CD4-positive, alpha-beta T cell treated with Interleukin-17A for 4 hours (primary cell): ENCODE measurements around the gene CHCHD1.
"Not testable (repeated sequence)": the region's sequence is repeated elsewhere in the genome, so short reads cannot be mapped to it uniquely, and the experiment has no call there.

Experiments used
- DNase-seq: peaks from one replicate; pipeline ENCODE4 v3.0.0-alpha.2; 2020; ENCODE audit warnings: mixed read lengths

CHCHD1 gene

DNA sequence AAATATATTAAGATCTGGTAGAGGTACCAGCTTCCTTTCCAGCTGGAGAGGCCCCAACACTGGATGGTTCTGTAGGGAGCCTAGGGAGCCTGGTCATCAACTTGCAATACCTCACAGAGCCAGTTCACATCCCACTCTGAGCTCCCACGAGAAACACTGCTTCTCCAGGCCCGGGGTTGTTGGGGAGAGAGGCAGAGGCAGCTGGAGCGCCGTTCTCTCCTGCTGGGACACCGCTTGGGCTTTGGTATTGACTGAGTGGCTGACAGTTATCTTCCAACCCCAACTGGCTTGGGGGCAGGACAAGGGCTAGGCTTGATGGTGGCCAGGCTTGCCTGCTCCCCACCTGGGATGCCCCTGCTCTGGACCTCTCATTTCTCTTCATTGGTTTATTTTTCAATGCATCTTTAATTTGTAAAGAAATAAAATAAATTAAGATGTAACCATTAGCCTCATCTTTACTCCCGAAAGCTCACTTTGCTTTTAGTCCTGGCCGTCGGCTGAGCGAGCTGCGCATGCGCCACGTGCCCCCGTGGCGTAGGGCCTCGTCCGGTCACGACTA lies 10.0 kb upstream of the CHCHD1 start:
- DNase-seq: peak; percentile 88

- peak; percentile 86 for DNase-seq
These were observed 9.3 kb upstream of the CHCHD1 start for GRCh38 chr10:73772281-73773151.

GRCh38 chr10:73773152-73773879 lies 8.5 kb upstream of the CHCHD1 start:
- peak; percentile 36 for DNase-seq

GRCh38 chr10:73774637-73775036 lies 7.2 kb upstream of the CHCHD1 start:
- DNase-seq: no peak

DNA sequence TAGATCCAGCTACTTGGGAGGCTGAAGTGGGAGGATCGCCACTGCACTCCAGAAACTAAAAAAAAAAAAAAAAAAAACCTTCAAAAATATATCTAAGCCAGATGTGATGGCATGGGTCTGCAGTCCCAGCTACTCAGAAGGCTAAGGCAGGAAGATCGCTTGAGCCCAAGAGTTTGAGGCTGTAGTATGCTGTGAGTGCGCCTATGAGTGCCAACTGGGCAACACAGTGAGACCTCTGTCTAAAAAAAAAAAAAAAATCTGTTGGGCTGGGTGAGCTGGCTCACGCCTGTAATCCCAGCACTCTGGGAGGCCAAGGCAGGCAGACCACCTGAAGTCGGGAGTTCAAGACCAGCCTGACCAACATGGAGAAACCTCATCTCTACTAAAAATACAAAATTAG lies 2.8 kb upstream of the CHCHD1 start:
- no peak for DNase-seq

- no peak for DNase-seq
These were observed 2.2 kb upstream of the CHCHD1 start for GRCh38 chr10:73779539-73780197.

DNA sequence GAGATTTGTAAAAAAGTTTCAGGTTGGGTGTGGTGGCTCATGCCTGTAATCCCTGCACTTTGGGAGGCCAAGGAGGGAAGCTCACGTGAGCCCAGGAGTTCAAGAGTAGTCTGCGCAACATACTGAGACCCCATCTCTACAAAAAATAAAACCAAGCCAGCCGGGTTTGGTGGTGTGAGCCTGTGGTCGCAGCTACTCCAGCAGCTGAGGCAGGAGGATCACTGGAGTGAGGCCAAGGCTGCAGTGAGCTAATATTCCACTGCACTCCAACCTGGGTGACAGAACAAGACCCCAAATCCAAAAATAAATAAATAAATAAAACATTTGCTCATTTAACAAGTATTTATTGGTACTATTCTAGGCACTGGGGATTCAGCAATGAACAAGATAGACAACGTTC lies 1.5 kb upstream of the CHCHD1 start:
- no peak for DNase-seq

- DNase-seq: no peak
These were observed 882 bp upstream of the CHCHD1 start for GRCh38 chr10:73780966-73781365.

- no peak for DNase-seq
These were observed 335 bp upstream of the CHCHD1 start for GRCh38 chr10:73781548-73781878.

GRCh38 chr10:73782749-73783085 lies 869 bp downstream of the CHCHD1 start:
- no peak for DNase-seq

GRCh38 chr10:73785211-73785720 lies 3.4 kb downstream of the CHCHD1 start, which contains the start of gene ZSWIM8:
Gene ZSWIM8 (plus strand): TSS chr10:73785606. CDS start chr10:73785879, 273 bp downstream.
- DNase-seq: peak; percentile 85

DNA sequence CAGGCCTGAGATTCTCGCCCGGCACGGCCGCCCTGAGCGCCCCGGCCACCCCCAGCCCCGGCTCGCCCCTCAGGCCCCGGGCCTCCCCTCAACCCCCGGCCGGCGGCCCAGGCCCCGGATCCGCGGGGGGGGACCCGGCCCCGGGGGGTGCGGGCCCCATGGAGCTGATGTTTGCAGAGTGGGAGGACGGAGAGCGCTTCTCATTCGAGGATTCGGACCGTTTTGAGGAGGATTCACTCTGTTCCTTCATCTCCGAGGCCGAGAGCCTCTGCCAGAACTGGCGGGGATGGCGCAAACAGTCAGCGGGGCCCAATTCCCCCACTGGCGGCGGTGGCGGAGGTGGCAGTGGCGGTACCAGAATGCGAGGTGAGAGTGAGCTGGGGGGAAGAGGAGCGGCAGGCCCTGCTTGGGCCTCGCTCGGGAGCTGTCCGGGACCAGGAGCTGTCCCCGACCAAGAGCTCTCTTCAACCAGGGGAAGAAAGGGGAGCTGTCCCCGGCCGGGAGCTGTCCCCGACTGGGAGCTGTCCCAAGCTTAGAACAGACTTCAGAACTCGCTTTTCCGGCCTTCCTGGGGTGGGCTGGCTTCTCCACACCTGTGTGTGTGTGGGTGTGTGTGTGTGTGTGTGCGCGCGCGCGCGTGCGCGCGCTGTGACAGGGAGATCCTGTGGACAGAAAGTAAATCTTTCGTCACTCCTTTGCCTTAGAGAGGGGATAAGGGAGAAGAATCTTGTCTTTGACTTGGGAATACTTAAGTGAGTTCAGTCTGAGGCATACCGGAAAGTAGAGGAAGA lies 4.1 kb downstream of the CHCHD1 start:
- DNase-seq: peak; percentile 51

DNA sequence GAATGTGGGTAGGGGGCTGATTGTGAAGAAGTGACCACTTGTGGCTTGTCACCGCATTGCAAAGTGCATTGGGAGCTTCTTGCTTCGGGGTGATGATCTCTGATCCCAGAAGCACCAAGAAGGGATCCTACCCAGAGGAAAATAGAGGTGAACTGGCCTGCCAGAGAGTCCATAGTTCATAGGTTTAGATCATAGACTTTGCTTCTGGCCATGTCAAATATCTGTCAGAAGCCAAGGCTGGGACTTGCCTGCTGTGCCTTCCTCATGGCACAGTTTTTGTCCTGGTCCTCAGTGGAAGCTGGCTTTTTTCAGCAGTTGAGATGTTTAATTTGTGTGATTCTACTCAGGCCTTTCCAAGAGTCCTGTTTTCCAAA lies 4.7 kb downstream of the CHCHD1 start:
- DNase-seq: no peak

DNA sequence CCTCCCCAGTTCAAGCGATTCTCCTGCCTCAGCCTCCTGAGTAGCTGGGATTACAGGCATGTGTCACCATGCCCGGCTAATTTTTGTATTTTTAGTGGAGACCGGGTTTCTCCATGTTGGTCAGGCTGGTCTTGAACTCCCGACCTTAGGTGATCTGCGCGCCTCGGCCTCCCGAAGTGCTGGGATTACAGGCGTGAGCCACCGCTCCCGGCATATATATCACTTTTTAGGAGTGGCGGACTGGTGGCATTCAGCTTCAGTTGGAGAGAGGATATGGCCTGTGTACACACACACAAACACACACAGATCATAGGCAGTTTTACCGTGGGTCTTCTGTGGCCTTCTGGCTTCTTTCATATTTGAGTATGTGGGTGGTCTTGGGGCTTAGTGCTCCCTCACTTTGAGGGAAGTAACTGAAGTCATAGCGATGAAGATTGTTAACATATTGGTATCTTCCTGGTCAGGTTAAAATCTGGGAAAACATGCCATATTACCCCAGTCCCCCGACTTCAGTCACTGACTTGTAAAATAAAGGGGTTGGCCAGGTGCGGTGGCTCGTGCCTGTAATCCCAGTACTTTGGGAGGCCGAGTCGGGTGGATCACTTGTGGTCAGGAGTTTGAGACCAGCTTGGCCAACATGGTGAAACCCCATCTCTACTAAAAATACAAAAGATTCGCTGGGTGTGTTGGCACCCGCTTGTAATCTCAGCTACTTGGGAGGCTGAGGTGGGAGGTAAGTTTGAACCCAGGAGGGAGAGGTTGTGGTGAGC lies 5.4 kb downstream of the CHCHD1 start:
- DNase-seq: not testable (repeated sequence)

GRCh38 chr10:73788864-73789658 lies 7.2 kb downstream of the CHCHD1 start:
- no peak for DNase-seq

DNA sequence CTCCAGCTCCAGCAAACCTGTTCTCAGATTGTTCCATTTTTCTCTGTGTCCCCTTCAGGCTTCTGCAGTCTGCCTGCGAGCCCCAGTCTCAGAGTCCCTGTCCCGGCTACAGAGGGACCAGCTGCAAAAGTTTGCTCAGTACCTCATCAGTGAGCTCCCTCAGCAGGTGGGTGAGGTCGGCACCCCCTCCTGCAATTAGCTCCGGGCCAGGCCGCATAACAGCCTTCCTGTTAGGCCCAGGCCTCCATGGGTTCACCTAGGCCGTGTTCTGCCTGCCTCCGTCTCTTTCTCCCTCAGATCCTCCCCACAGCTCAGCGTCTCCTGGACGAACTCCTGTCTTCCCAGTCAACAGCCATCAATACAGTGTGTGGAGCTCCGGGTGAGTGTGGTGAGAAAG lies 7.8 kb downstream of the CHCHD1 start:
- DNase-seq: no peak

DNA sequence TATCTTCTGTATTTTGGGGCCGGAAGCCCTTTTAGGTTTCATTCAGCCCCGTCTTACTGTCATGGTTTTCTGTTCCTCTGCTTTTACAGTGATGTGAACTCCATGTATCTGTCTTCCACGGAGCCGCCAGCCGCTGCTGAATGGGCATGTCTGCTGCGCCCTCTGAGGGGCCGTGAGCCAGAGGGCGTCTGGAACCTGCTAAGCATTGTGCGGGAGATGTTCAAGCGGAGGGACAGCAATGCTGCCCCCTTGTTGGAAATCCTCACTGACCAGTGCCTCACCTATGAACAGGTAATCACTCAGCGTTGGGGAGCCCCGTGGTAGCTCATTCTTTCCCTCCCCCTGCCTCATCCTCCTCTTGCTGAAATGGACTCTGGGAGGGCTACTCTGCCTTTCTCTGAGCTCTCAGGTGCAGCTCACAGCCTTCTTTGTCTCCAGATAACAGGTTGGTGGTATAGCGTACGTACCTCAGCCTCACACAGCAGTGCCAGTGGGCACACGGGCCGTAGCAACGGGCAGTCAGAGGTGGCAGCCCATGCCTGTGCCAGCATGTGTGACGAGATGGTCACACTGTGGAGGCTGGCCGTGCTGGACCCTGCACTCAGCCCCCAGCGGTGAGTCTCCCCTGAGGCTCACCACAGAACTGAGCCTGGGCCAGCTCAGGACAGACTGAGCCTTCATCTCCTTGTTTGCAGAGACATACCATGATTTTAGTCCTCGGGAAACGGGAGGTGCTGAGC lies 9.2 kb downstream of the CHCHD1 start:
- no peak for DNase-seq

- DNase-seq: no peak
These were observed 10.1 kb downstream of the CHCHD1 start for GRCh38 chr10:73791871-73792400.

DNA sequence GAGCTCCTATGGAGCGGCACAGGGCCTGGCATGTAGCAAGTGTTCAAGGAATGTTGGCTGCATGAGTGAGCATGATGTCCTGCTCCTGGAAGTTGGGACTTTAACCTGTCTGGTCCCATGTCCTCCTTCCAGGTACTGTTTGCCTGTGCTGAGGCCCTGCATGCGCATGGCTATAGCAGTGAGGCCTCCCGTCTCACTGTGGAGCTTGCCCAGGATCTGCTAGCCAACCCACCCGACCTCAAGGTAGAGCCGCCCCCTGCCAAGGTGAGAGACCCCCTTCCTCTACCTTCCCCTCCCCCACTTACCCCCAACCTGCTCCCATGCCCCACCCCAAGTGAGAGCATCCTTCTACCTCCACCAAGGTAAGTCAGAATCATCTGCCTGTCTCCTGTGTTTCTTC lies 11.6 kb downstream of the CHCHD1 start:
- DNase-seq: no peak

DNA sequence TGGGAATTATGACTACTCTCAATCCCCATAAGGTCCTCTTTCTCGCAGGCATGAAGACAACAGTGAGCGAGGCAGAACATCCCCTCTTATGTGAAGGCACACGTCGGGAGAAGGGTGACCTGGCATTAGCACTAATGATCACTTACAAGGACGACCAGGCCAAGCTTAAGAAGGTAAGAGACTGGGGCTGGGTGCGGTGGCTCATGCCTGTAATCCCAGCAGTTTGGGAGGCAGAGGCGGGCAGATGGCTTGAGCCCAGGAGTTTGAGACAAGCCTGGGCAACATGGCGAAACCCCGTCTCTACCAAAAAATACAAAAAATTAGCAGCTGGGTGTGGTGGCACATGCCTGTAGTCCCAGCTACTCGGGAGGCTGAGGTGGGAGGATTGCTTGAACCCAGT lies 13.6 kb downstream of the CHCHD1 start:
- not testable (repeated sequence) for DNase-seq
